ENCODE measurements around the gene OR4C12.
"Not testable (repeated sequence)": the region's sequence is repeated elsewhere in the genome, so short reads cannot be mapped to it uniquely, and the experiment has no call there.

Gene OR4C12

GRCh38 chr11:49982435-49982834 lies at the start of gene OR4C12:
TSS of gene OR4C12 (minus strand) at chr11:49982535. CDS start at chr11:49982501, 34 bp downstream.
- DNase-seq; in situ Hi-C loops (cut with HindIII; ENCODE audit: low pct_ligation_motif_present, low pct_unique_long_range_greater_than_20kb, low sequenced_read_pairs): not testable (repeated sequence)

GRCh38 chr11:50030193-50030592 lies 47.9 kb upstream of the OR4C12 start:
- no peak for DNase-seq
- in situ Hi-C loops (cut with HindIII; ENCODE audit: low pct_ligation_motif_present, low pct_unique_long_range_greater_than_20kb, low sequenced_read_pairs) = no loop called here

- in situ Hi-C loops (cut with HindIII; ENCODE audit: low pct_ligation_motif_present, low pct_unique_long_range_greater_than_20kb, low sequenced_read_pairs) = no loop called here
Observed at GRCh38 chr11:49995565-49995964, 13.2 kb upstream of the OR4C12 start.

GRCh38 chr11:49973439-49973838 lies 8.9 kb downstream of the OR4C12 start:
- in situ Hi-C loops (cut with HindIII; ENCODE audit: low pct_ligation_motif_present, low pct_unique_long_range_greater_than_20kb, low sequenced_read_pairs) = not testable (repeated sequence)

More at GRCh38 chr11:49995565-49995964, 13.2 kb upstream of the OR4C12 start:
- peak; percentile 72 for DNase-seq

GRCh38 chr11:49952091-49952490 lies 30.2 kb downstream of the OR4C12 start, which contains the start of gene OR4C13:
TSS of gene OR4C13 (plus strand) at chr11:49952391. CDS start at chr11:49952423, 32 bp downstream.
- in situ Hi-C loops (cut with HindIII; ENCODE audit: low pct_ligation_motif_present, low pct_unique_long_range_greater_than_20kb, low sequenced_read_pairs) = no loop called here
- no peak for DNase-seq

More at GRCh38 chr11:49973439-49973838, 8.9 kb downstream of the OR4C12 start:
- DNase-seq = not testable (repeated sequence)

GRCh38 chr11:49948701-49949100 lies 33.6 kb downstream of the OR4C12 start:
- in situ Hi-C loops (cut with HindIII; ENCODE audit: low pct_ligation_motif_present, low pct_unique_long_range_greater_than_20kb, low sequenced_read_pairs); DNase-seq: not testable (repeated sequence)
